HEK293T (cell line): ENCODE data around the gene IRS1.

Experiments used
- NFRKB ChIP-seq: fragments of 450-650 bp; IDR thresholded peaks from 2 replicates; pipeline ENCODE4 v1.6.1; 2016; ENCODE audit warnings: mild to moderate bottlenecking, moderate library complexity
- SUZ12 ChIP-seq: fragments of 450-650 bp; IDR thresholded peaks from 2 replicates; pipeline ENCODE4 v1.6.1; 2016; ENCODE audit warnings: mild to moderate bottlenecking

DNA sequence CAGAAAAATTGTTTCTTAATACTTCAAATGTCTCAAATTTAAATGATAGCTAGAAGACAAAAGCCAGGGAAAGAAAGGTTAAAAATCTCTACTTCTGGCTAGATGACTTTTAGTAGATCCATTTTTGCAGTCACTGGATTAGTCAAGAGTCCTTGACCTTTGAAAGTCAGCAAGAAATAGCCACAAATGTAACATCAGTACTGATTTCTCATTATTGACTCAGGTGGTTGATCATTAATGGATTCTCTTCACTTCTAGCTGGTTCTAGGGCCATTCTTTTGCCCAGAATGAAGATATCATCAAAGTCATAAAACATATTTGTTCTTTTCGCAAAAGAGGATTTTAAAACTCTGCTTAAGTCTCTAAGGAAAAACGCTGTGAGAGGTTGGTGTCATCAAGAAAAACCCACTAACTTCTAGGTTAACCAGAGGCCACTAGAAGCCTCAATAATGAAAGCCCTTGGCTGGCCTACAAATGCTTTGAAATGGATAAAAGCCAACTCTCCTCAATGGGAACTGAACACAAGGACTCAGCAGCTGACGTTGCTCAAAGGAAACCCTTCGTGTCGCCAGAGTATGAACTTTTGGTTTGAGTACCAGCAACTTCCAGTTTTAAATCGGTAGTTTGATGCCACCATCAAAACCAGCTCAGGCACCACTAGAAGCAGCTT is 66.3 kb downstream of the IRS1 start:
- TF ChIP-seq NFRKB, result no peak
- TF ChIP-seq SUZ12, result no peak
